SU-DHL-6 (cell line): ENCODE results near the gene RBP3.

Source experiments
- EZH2phosphoT487 ChIP-seq: fragments of 200-600 bp; sonication (generic), shearing (Covaris generic); conservative IDR thresholded peaks from 2 replicates; pipeline ENCODE4 v1.6.1; 2018; ENCODE audit warnings: mild to moderate bottlenecking, antibody characterized with exemption, low read length, moderate library complexity, mixed read lengths
- TF ChIP-seq, protein P1 (sequence below): fragments of 200-600 bp; sonication (generic); IDR thresholded peaks from one replicate; pipeline ENCODE4 v1.5.1; 2017; ENCODE audit warnings: antibody characterized with exemption, mild to moderate bottlenecking, low read length, moderate library complexity; ENCODE audit not compliant: insufficient read depth, poor library complexity, severe bottlenecking

- TF ChIP-seq, protein P1, sequence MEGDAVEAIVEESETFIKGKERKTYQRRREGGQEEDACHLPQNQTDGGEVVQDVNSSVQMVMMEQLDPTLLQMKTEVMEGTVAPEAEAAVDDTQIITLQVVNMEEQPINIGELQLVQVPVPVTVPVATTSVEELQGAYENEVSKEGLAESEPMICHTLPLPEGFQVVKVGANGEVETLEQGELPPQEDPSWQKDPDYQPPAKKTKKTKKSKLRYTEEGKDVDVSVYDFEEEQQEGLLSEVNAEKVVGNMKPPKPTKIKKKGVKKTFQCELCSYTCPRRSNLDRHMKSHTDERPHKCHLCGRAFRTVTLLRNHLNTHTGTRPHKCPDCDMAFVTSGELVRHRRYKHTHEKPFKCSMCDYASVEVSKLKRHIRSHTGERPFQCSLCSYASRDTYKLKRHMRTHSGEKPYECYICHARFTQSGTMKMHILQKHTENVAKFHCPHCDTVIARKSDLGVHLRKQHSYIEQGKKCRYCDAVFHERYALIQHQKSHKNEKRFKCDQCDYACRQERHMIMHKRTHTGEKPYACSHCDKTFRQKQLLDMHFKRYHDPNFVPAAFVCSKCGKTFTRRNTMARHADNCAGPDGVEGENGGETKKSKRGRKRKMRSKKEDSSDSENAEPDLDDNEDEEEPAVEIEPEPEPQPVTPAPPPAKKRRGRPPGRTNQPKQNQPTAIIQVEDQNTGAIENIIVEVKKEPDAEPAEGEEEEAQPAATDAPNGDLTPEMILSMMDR = no peak
- no peak for TF ChIP-seq EZH2phosphoT487
Measured at GRCh38 chr10:47374611-47375536, 26.7 kb downstream of the RBP3 start.
